Thyroid gland (tissue), 4 donors: ENCODE data around the gene COL9A3. TPM values are rescaled to one million over a fixed set of nuclear protein-coding genes. Genes with fewer than 3 reads are reported as not detected.

Experiments
- DNase-seq, 2 donors: peaks; one replicate each; pipeline ENCODE4 v3.0.0-alpha.2; 2019
- H3K27ac ChIP-seq, 3 donors: fragments of 200-600 bp; sonication (generic); 1 replicate in 2 of 3; 2 replicates in 1 of 3; pipeline ENCODE4 v1.5.1; 2016 to 2019; ENCODE audit warnings: mild to moderate bottlenecking in 1 of 3, moderate library complexity in 1 of 3
- H3K27me3 ChIP-seq: fragments of 200-600 bp; sonication (generic); one replicate; pipeline ENCODE4 v1.5.1; 2019
- H3K36me3 ChIP-seq, 2 donors: fragments of 200-600 bp; sonication (generic); one replicate each; pipeline ENCODE4 v1.5.1; 2016 to 2019
- H3K4me1 ChIP-seq, 2 donors: fragments of 200-600 bp; sonication (generic); one replicate each; pipeline ENCODE4 v1.5.1; 2017 to 2019
- H3K4me3 ChIP-seq, 3 donors: fragments of 200-600 bp; sonication (generic); replicated peaks in 1 of 3; 1 replicate in 2 of 3; 2 replicates in 1 of 3; pipeline ENCODE4 v1.5.1; 2016; ENCODE audit warnings: mild to moderate bottlenecking in 1 of 3
- H3K9me3 ChIP-seq: fragments of 200-600 bp; sonication (generic); one replicate; pipeline ENCODE4 v1.5.1; 2017
- CTCF ChIP-seq, 6 experiments: fragments of 200-600 bp in 3 of 6; fragments of 450-650 bp in 3 of 6; sonication (generic) in 3 of 6; IDR thresholded peaks; one replicate each; pipeline ENCODE4 v1.5.1; 2016 to 2019; ENCODE audit warnings: antibody characterized with exemption in 6 of 6, mild to moderate bottlenecking in 2 of 6, inconsistent platforms in 1 of 6, moderate library complexity in 1 of 6
- POLR2A ChIP-seq, 2 donors: fragments of 450-650 bp; IDR thresholded peaks; one replicate each; pipeline ENCODE4 v1.6.1; 2017; ENCODE audit warnings: antibody characterized with exemption in 2 of 2, mild to moderate bottlenecking in 2 of 2, moderate library complexity in 1 of 2
- WGBS, 2 donors: methylation state at CpG; one replicate each; pipeline ENCODE4 v1.1.5; 2017; 5-methylcytosine and 5-hydroxymethylcytosine counted together
- intact Hi-C: fragments of 100-400 bp; cut with DNase I; formaldehyde crosslinking; loops from one replicate; pipeline ENCODE4 v1.15.1; 2023
- total RNA-seq, 4 donors: library from RNA; depleted of rRNA; stranded (reverse); fragments of >200 nt; gene quantifications; one replicate each; pipeline ENCODE4 v1.2.3, GENCODE V29; 2016

The COL9A3 gene
- total RNA-seq, 4 donors from 2014 or later, result 5.3 to 113 (median 62.8) TPM

DNA sequence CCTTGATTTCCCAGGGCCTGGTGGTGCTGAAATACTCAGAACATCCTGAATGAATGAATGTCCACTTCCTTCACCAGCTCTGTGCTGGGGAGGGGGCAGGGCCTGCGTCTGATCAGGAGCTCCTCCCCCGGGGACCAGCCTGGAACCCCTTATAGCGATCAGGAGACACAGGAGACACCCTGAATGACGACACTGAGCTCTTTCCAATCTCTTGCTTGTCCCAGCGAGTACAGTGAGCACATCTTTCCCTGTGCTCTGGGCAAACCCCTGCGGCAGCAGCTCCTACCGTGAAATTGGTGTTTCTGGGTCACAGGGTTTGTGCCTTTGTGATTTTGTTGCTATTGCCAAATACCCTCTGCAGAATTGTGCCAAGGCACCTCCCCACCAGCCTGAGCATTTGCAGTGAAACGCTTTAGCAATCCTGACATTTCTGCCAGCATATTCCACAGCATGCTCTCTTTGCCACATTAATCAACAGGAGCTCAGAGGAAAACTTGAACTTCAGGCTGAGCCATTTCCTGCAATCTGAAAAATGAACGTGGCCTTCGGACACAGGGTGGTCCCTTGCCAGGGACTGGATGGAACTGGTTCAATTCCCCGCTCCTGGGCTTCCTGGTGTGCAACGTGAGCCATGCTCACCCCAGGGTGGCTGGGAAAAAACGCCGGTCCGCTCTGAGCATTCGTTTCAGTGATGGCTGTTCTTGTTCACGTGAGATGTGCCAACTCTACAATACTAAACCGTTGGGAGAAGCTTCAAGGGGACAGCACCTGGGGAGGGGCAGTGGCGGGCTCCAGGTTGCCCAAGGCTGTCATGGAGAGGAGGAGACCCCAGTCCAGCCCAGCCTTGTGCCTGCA, 43.6 kb upstream of the COL9A3 start:
- intact Hi-C loops, result no loop called here
- peak; percentile 80 to 81 for DNase-seq
- peaks cover 23 to 38% of the 10 kb centered on the region in 2 donors for H3K4me1 ChIP-seq
- peak overlapping the region; percentile 35 to 77 (median 59) for H3K27ac ChIP-seq
- TF ChIP-seq POLR2A (IDR thresholded peaks at IDR 0.05) (peak in 1 of 2 donors; percentile 11), CTCF (IDR thresholded peaks at IDR 0.05) (no peak)
- H3K4me3 ChIP-seq, result no peak overlapping the region
- no peaks in the 10 kb centered on the region for H3K27me3 ChIP-seq
- no peaks in the 10 kb centered on the region for H3K36me3 ChIP-seq
- no peaks in the 10 kb centered on the region for H3K9me3 ChIP-seq
- WGBS, 2 donors, result 26 to 35% methylated on average over 13 to 19 of the region's 19 CpGs

DNA sequence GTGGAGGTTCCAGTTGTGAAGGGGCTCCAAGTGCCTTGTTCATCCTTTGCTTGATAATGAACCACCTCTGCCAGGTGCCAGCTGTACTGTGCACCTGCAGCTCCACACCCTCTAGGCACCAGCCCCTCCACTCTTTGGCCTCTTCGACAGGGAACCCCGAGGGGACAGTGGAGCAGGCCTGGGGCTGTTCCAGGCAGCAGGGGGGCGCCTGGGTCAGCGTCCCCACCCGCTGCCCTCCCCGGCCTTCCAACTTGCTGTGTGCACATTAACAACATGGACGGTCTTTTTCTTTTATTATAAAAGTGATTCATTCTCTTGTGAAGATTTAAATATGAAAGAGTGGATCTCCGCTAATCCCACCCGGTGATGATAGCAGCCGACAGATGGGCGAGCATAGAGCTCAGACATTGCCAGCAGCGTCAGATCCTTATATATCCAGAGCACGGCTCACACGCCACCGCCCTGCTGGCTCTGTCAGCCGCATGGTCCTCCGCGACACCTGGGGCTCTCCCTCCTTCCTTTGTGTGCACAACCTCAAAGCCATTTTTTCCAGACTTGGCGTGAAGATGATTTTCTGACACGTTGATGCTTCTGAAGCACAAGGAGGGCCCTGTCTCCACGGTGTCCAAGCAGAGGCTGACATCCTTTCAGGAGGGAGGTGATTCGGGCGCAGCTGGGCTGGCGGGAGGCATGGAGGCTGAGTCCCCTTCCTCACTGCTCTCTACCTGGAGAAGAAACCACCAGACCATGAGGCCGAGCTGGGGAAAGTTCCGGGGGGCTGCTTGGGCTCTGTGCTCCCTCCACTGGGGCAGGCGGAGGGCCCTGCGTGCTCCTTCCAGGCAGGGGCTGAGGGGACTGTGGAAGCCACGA, 42.8 kb upstream of the COL9A3 start:
- Histone ChIP-seq H3K4me1 (peaks cover 17 to 35% of the 10 kb centered on the region in 2 donors), H3K9me3 (no peaks in the 10 kb centered on the region), H3K27me3 (no peaks in the 10 kb centered on the region), H3K27ac (peak overlapping the region in 1 of 3 donors; percentile 59), H3K36me3 (no peaks in the 10 kb centered on the region), H3K4me3 (no peak overlapping the region)
- DNase-seq, result no peak
- WGBS, 2 donors, result 86 to 89% methylated on average over 28 to 29 of the region's 29 CpGs
- TF ChIP-seq CTCF (IDR thresholded peaks at IDR 0.05), result no peak
- TF ChIP-seq POLR2A (IDR thresholded peaks at IDR 0.05), result no peak
- intact Hi-C loops, result no loop called here

DNA sequence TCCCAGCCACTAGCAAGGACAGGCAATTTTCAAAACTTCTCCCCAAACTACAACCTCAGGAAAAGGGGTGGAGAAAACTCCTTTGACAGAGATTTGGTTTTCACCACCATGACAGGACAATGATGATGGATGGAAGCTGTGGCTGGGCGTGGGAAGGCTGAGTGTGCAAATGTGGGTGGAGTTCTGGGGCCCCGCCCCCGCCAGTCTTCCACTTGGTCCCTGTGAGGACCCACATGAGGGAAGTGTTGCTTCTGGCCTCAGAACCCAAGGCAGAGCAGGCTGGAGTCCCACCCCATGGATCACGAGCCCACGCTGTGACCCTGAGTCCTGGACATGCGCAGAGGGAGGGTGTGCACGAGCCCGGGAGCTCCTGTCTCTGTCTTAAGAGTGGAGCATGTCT, 42.1 kb upstream of the COL9A3 start:
- intact Hi-C loops, result no loop called here
- Histone ChIP-seq H3K4me1 (peaks cover 17 to 35% of the 10 kb centered on the region in 2 donors), H3K27ac (no peak overlapping the region), H3K27me3 (no peaks in the 10 kb centered on the region), H3K36me3 (no peaks in the 10 kb centered on the region), H3K4me3 (no peak overlapping the region), H3K9me3 (no peaks in the 10 kb centered on the region)
- no peak for DNase-seq
- TF ChIP-seq CTCF (IDR thresholded peaks at IDR 0.05) (no peak), POLR2A (IDR thresholded peaks at IDR 0.05) (no peak)
- 56 to 69% methylated on average over 3 to 8 of the region's 8 CpGs for WGBS, 2 donors

DNA sequence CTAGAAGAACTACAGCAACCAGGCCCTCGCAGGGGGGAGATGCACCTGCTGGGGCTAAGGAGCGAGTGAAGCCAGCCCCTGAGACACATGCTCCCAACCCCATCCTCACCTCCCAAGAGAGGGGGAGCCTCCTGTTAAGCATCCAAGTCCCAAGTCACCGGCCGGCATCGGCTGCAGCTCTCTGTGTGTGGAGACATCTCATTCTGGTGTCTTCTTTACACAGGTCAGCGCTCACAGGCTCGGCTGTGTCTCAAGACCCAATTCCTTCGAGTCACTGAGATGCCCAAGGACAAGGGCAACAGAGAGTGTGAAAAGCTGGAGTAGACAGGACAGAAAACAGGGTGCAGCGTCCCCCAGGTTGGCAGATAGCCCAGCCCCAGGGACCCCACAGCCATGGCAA, 41.6 kb upstream of the COL9A3 start:
- WGBS, 2 donors, result 79 to 82% methylated on average over 5 to 8 of the region's 9 CpGs
- no peaks in the 10 kb centered on the region for H3K9me3 ChIP-seq
- H3K4me1 ChIP-seq, result peaks cover 17 to 35% of the 10 kb centered on the region in 2 donors
- intact Hi-C loops, result no loop called here
- H3K36me3 ChIP-seq, result no peaks in the 10 kb centered on the region
- no peak overlapping the region for H3K27ac ChIP-seq
- no peak for DNase-seq
- no peak overlapping the region for H3K4me3 ChIP-seq
- H3K27me3 ChIP-seq, result no peaks in the 10 kb centered on the region
- TF ChIP-seq POLR2A (IDR thresholded peaks at IDR 0.05) (no peak), CTCF (IDR thresholded peaks at IDR 0.05) (no peak)
